Common myeloid progenitor, CD34-positive (primary cell): Measurements from ENCODE around the gene SLC7A6. TPM values are rescaled to one million over a fixed set of nuclear protein-coding genes. Genes with fewer than 3 reads are reported as not detected.

Source experiments
- CTCF ChIA-PET: fragments of 350-600 bp; sonication (Branson Sonifier 250); formaldehyde crosslinking; loops from one replicate; lab custom pipeline; 2021; ENCODE audit warnings: antibody characterized with exemption; lab: Charles Lee
- POLR2A ChIA-PET: fragments of 350-600 bp; sonication (Branson Sonifier 250); formaldehyde crosslinking; loops from one replicate; lab custom pipeline; 2021; ENCODE audit warnings: antibody characterized with exemption; lab: Charles Lee
- DNase-seq, 3 donors: peaks; one replicate each; pipeline versions ENCODE4 v3.0.0 to v3.0.0-alpha.2; 2013
- H3K27ac ChIP-seq, 2 experiments: 1 replicate in 1 of 2; 2 replicates in 1 of 2; pipeline ENCODE4 v1.7.0; 2013; ENCODE audit warnings: inconsistent platforms in 2 of 2, low read length in 2 of 2, mild to moderate bottlenecking in 2 of 2, low read depth in 1 of 2, moderate library complexity in 1 of 2; ENCODE audit not compliant: severe bottlenecking in 2 of 2, insufficient read depth in 1 of 2, poor library complexity in 1 of 2
- H3K27me3 ChIP-seq, 5 experiments: replicated peaks in 2 of 5; 1 replicate in 3 of 5; 2 replicates in 2 of 5; pipeline versions ENCODE4 v1.6.1 to v1.7.0; 2013; ENCODE audit warnings: low read length in 4 of 5, mild to moderate bottlenecking in 2 of 5, moderate library complexity in 2 of 5, inconsistent platforms in 1 of 5; ENCODE audit not compliant: insufficient read depth in 5 of 5, control insufficient read depth in 4 of 5
- H3K36me3 ChIP-seq, 4 experiments: 1 replicate in 2 of 4; 2 replicates in 2 of 4; pipeline versions ENCODE4 v1.6.1 to v1.7.0; 2013; ENCODE audit warnings: low read length in 3 of 4, control low read depth in 1 of 4, mild to moderate bottlenecking in 1 of 4; ENCODE audit not compliant: control insufficient read depth in 4 of 4, insufficient read depth in 4 of 4
- H3K4me1 ChIP-seq, 4 experiments: 1 replicate in 3 of 4; 2 replicates in 1 of 4; pipeline versions ENCODE4 v1.6.1 to v1.7.1; 2013; ENCODE audit warnings: low read length in 3 of 4, mild to moderate bottlenecking in 3 of 4, control low read depth in 1 of 4, inconsistent platforms in 1 of 4, moderate library complexity in 1 of 4; ENCODE audit not compliant: control insufficient read depth in 4 of 4, insufficient read depth in 4 of 4; ENCODE audit errors: control extremely low read depth in 1 of 4
- H3K4me3 ChIP-seq, 7 experiments: 1 replicate in 4 of 7; 2 replicates in 3 of 7; pipeline versions ENCODE4 v1.5.1 to v1.7.0; 2013; ENCODE audit warnings: mild to moderate bottlenecking in 7 of 7, low read length in 6 of 7, moderate library complexity in 6 of 7, inconsistent platforms in 2 of 7, low read depth in 2 of 7, control low read depth in 1 of 7; ENCODE audit not compliant: insufficient read depth in 4 of 7, control insufficient read depth in 1 of 7; ENCODE audit errors: extremely low read depth in 1 of 7
- H3K9me3 ChIP-seq, 5 experiments: 1 replicate in 4 of 5; 2 replicates in 1 of 5; pipeline versions ENCODE4 v1.6.1 to v1.7.1; 2013; ENCODE audit warnings: low read length in 4 of 5, mild to moderate bottlenecking in 2 of 5, inconsistent platforms in 1 of 5, low read depth in 1 of 5, moderate library complexity in 1 of 5; ENCODE audit not compliant: control insufficient read depth in 4 of 5, insufficient read depth in 2 of 5; ENCODE audit errors: control extremely low read depth in 1 of 5
- whole genome bisulfite sequencing: methylation state at CpG from one replicate; pipeline ENCODE4 v1.1.5; 2013; ENCODE audit not compliant: insufficient coverage; 5-methylcytosine and 5-hydroxymethylcytosine counted together
- polyA plus RNA-seq: library from polyadenylated mRNA; unstranded; fragments of 120-200 nt; gene quantifications from one replicate; pipeline ENCODE4 v1.2.1, GENCODE V29; 2013

SLC7A6 gene
- 19.3 TPM for polyA plus RNA-seq

DNA sequence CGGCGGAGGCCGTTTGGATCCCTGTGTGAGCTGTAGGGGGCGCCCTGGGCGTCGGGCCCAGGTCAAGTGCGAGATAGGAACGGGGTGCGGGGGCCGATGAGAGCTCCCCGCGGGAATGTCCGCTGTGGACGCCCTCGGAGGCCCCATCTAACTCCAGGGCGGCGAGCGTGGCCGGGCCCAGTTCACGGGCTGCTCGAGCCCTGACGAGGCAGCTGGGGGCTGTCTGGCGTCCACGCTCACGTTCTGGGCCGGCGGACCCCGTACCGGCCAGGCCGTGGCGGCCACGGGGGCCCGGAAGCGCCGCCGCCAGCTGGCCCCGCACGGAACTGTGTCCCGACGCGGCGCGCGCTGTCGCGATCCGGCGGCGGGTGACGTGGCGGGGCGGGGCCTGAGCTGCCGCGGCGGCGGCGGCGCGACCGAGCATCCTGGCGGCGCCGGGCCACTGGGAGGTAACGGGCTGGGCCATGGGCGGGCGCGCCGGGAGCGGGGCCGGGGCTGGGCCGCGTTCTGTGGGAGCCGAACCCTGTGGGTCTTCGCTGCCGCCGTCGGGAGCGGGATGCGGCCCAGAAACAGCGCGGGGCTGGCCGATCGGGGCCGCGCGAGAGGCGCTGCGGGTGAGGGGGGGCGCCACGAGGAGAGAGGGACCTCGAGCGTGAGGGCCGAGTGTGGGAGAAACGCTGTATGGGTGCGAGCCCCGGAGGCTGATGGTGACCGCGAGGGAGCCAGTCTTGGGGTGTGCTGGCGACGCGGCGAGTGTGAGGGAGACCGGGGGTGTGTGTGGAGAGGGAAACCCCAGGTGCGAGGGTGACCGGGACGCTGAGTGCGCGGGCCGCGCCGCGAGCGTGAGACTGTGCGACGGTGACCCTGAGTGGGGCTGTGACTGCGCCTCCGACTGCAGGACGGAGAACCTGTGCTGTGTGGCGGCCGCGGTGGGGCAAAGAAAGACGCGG lies at the start of gene SLC7A6:
Gene SLC7A6, plus strand, starts transcription at position 399 of the 950 bp plus-strand sequence. CDS start 10,201 bp downstream, outside the sequence.
- DNase-seq = peak; percentile 74 to 85 (median 82)
- WGBS = under 1% methylated on average over 95 of the region's 123 CpGs
- POLR2A ChIA-PET = interaction anchor here (1.2 to 1.8 kb wide), 5 partner anchors 9 to 64 kb away, joined by 4 to 10 read pairs (median 7); partner anchors contain the start of genes PRMT7 and SLC7A6OS
- peaks cover 0 to 23% (median 12%) of the 10 kb centered on the region in 4 experiments for H3K36me3 ChIP-seq
- peak within 1 kb of the TSS; percentile 61 to 88 (median 79) for H3K4me3 ChIP-seq
- H3K4me1 ChIP-seq = peaks cover 0 to 41% (median 31%) of the 10 kb centered on the region in 4 experiments
- H3K9me3 ChIP-seq = no peaks in the 10 kb centered on the region
- H3K27me3 ChIP-seq = no peaks in the 10 kb centered on the region
- peak within 1 kb of the TSS; percentile 47 to 68 for H3K27ac ChIP-seq
- CTCF ChIA-PET = interaction anchor here (0.8 to 9.0 kb wide), 24 partner anchors 9 to 118 kb away, joined by 3 to 262 read pairs (median 4); partner anchors contain the start of genes ESRP2, PLA2G15, PRMT7 and SLC7A6OS

DNA sequence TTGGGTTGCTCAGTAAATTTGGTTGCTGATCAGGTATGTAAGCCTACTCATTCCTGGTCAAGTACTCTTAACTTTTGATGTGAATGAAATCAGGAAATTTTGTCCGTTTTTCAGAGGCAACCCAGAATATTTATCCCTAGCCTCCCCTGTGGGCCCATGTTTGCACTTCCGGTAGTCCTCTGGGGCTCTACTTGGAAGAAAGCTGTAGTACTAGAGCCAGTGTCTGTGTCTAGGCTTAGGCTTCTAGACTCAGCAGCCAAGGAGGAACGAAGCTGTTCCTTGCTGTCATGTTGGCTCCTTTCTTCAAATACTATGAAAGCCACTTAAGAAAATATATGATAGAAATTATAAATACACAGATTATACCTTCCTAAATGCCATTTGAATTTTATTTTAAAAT lies 49.6 kb upstream of the SLC7A6 start:
- no peaks in the 10 kb centered on the region for H3K9me3 ChIP-seq
- no peaks in the 10 kb centered on the region for H3K27me3 ChIP-seq
- POLR2A ChIA-PET = no interaction called here
- CTCF ChIA-PET = no interaction called here
- no peak overlapping the region for H3K27ac ChIP-seq
- DNase-seq = no peak
- 100% methylated on average over 1 of the region's 3 CpGs for whole genome bisulfite sequencing
- H3K4me3 ChIP-seq = no peak overlapping the region
- peaks cover 5 to 11% (median 9%) of the 10 kb centered on the region in 4 experiments for H3K36me3 ChIP-seq
- peaks cover 0 to 4% (median 2%) of the 10 kb centered on the region in 4 experiments for H3K4me1 ChIP-seq

DNA sequence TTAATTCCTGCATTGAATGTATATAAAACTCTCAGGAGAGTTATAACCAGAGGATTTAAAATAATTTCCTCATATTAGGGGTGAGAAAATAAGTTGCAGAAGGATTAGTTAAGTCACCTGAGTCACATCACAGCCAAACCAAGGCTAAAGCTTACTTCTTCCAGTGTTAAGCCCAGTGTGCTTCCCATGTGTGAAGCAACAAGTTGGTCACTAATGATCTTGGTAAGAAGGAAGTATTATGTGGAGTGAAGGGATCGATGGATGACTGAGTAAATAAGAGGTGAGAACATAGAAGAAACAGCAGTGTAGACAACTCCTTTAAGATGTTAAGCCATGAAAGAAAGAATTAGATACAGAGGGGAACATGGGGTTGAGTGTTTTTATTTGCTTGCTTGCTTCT lies 49.0 kb upstream of the SLC7A6 start:
- Histone ChIP-seq H3K36me3 (peaks cover 5 to 11% (median 9%) of the 10 kb centered on the region in 4 experiments), H3K4me3 (no peak overlapping the region), H3K27ac (no peak overlapping the region), H3K27me3 (no peaks in the 10 kb centered on the region), H3K4me1 (peaks cover 0 to 4% (median 2%) of the 10 kb centered on the region in 4 experiments), H3K9me3 (no peaks in the 10 kb centered on the region)
- DNase-seq = no peak
- ChIA-PET CTCF (interaction anchor here (2.0 kb wide), 1 partner anchor 11 kb away, joined by 6 read pairs; no protein-coding TSS in a partner anchor), POLR2A (no interaction called here)
- 83% methylated on average over 1 of the region's 1 CpG for WGBS

DNA sequence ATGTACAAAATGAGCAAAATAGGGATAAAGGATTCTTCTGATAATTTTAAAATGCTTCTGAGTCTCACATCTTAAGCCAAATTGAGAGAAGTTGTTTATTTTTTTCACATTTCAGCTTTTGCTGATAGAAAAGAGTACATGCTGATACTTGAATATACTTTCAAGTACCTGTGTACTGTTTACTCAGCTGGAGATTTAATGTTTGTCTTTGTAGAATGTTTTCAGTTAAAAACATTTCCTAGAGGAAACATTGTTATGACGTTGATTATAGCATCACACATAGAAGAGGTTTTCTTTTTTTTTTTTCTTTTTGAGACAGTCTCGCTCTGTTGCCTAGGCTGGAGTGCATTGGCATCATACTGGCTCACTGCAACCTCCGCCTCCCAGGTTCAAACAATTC lies 48.1 kb upstream of the SLC7A6 start:
- Histone ChIP-seq H3K4me3 (no peak overlapping the region), H3K4me1 (peaks cover 0 to 4% (median 2%) of the 10 kb centered on the region in 4 experiments), H3K9me3 (no peaks in the 10 kb centered on the region), H3K27me3 (no peaks in the 10 kb centered on the region), H3K36me3 (peaks cover 5 to 15% (median 9%) of the 10 kb centered on the region in 4 experiments), H3K27ac (no peak overlapping the region)
- 100% methylated on average over 1 of the region's 3 CpGs for WGBS
- ChIA-PET POLR2A (interaction anchor here (0.6 kb wide), 2 partner anchors 18 to 277 kb away, joined by 3 read pairs; no protein-coding TSS in a partner anchor), CTCF (interaction anchor here (1.1 to 2.0 kb wide), 4 partner anchors 10 to 45 kb away, joined by 3 to 10 read pairs (median 6); no protein-coding TSS in a partner anchor)
- DNase-seq = no peak

DNA sequence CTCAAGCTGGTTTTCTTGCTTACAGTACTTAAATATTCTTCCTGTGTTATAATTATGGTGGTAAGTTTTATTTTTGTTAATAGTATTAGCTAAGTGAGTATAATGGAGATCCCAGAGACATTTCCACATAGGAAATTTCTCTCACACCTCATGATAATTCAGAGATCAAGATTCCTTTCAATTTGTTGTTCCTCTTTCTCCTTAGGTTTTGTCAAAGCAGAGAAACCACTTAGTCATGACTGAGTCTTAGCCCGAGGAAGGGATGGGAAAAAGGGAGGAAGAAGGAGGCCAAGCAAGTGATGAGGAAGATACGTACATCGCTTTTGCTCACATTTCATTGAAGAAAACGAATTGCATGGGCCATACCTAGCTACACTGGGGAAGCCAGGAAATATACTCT lies 46.8 kb upstream of the SLC7A6 start:
- ChIA-PET POLR2A (no interaction called here), CTCF (interaction anchor here (0.5 to 2.0 kb wide), 5 partner anchors 11 to 160 kb away, joined by 3 to 10 read pairs (median 3); no protein-coding TSS in a partner anchor)
- no peaks in the 10 kb centered on the region for H3K27me3 ChIP-seq
- no peaks in the 10 kb centered on the region for H3K9me3 ChIP-seq
- WGBS = 52% methylated on average over 4 of the region's 4 CpGs
- peaks cover 5 to 16% (median 9%) of the 10 kb centered on the region in 4 experiments for H3K36me3 ChIP-seq
- DNase-seq = peak in 1 of 3 donors; percentile 5
- no peak overlapping the region for H3K27ac ChIP-seq
- no peak overlapping the region for H3K4me3 ChIP-seq
- H3K4me1 ChIP-seq = peaks cover 0 to 4% (median 2%) of the 10 kb centered on the region in 4 experiments

DNA sequence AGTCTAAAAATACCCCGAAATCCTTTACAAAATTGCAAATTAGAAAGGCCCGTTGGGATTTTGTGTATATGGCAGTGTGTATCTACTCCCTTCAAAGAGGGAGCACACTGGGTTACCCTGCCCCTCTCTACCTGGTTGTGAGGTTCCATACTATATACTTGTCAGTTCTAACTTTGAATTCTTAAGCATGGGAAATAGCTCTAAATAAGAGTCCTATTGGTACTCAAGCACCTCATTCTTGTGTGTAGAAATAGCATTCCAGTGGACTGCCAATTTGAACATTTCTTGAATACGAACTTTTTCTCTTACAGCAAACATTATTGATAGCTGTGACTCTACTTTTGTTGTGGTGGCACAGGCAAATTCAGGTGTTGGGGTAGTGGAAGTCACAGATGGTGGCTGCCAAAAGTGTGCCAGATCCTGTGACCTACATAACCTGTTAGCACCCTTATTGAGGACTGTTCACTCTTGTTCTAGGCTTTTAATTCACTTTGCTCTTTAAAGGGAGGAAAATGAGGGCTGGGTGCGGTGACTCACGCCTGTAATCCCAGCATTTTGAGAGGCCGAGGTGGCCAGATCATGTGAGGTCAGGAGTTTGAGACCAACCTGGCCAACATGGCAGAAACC lies 44.5 kb upstream of the SLC7A6 start:
- Histone ChIP-seq H3K4me3 (no peak overlapping the region), H3K4me1 (peaks cover 0 to 4% (median 2%) of the 10 kb centered on the region in 4 experiments), H3K36me3 (peaks cover 2 to 12% (median 9%) of the 10 kb centered on the region in 4 experiments), H3K9me3 (no peaks in the 10 kb centered on the region), H3K27me3 (no peaks in the 10 kb centered on the region), H3K27ac (no peak overlapping the region)
- 95% methylated on average over 3 of the region's 6 CpGs for WGBS
- POLR2A ChIA-PET = no interaction called here
- DNase-seq = no peak
- CTCF ChIA-PET = interaction anchor here (0.6 to 1.6 kb wide), 4 partner anchors 8 to 226 kb away, joined by 3 to 6 read pairs (median 4); no protein-coding TSS in a partner anchor
